Neural cell (in vitro differentiated cells): ENCODE results near the gene POFUT1.

ENCODE experiments used
- CTCF ChIP-seq: fragments of 450-650 bp; IDR thresholded peaks from 2 replicates; pipeline ENCODE4 v1.5.1; 2014; ENCODE audit warnings: antibody characterized with exemption, mild to moderate bottlenecking, moderate library complexity; ENCODE audit not compliant: poor library complexity, severe bottlenecking
- EP300 ChIP-seq: fragments of 450-650 bp; conservative IDR thresholded peaks from 2 replicates; pipeline ENCODE4 v1.6.1; 2014; ENCODE audit warnings: antibody characterized with exemption, mild to moderate bottlenecking, moderate library complexity; ENCODE audit not compliant: poor library complexity, severe bottlenecking
- POLR2AphosphoS5 ChIP-seq: IDR thresholded peaks from 2 replicates; pipeline ENCODE4 v1.6.1; 2012
- RAD21 ChIP-seq: fragments of 450-650 bp; conservative IDR thresholded peaks from 2 replicates; pipeline ENCODE4 v1.6.1; 2014; ENCODE audit warnings: antibody characterized with exemption, mild to moderate bottlenecking, moderate library complexity
- REST ChIP-seq: IDR thresholded peaks from 2 replicates; pipeline ENCODE4 v1.6.1; 2012; ENCODE audit warnings: borderline replicate concordance
- SMC3 ChIP-seq: fragments of 450-650 bp; conservative IDR thresholded peaks from 2 replicates; pipeline ENCODE4 v1.6.1; 2014; ENCODE audit warnings: antibody characterized with exemption, mild to moderate bottlenecking, moderate library complexity; ENCODE audit not compliant: poor library complexity
- TAF1 ChIP-seq: IDR thresholded peaks from 2 replicates; pipeline ENCODE4 v1.6.1; 2012; ENCODE audit warnings: low read depth

DNA sequence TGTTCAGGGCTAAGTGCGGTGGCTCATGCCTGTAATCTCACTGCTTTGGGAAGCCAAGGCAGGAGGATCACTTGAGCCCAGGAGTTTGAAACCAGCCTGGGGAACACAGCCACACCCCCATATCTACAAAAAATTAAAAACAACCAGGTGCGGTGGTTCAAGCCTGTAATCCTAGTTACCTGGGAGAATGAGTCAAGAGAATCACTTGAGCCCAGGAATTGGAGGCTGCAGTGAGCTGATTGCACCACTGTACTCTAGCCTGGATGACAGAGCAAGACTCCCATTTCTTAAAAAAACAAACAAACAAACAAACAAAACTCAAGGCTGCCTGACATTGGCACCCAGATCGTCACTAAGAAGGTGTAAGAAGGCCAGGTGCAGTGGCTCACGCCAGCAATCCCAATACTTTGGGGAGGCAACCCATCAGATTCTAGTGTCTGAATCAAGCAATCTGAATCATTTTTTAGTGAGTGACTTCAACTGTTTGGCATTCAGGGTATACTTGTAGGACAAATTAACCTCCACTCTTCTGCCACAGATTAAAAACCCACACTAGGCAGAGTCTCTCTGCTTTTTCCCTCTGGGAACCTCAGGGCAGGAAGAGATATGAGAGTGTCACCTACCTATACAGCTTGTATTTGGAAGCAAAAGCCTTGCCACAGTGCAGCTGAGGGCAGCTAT lies 6.2 kb upstream of the POFUT1 start:
- no peak for TF ChIP-seq POLR2AphosphoS5
- no peak for TF ChIP-seq CTCF
- TF ChIP-seq EP300: no peak
- TF ChIP-seq SMC3: no peak
- no peak for TF ChIP-seq REST
- TF ChIP-seq RAD21: no peak
- TF ChIP-seq TAF1: no peak
